ENCODE results near the gene ZNHIT3.

DNA sequence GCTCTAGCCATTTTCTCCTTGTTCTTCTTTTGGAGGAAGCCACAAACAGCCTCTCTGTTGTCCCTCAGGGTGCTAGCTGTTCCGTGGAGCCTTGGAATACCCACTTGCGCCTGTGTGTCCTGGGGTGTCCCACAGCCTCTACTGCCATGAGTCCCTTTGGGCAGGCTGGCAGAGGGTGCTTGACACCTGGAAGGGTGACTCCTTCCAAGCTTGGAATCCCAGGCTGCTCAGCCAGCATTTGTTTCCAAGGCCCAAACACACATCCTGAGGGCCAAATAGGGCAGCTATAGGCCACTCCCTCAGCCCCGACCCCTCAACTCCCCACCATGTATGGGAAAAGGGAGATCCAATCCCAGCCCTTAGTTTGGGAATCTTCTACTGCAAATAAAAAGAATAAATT, 14.9 kb downstream of the ZNHIT3 start:
- TF ChIP-seq YY1 (IDR thresholded peaks at IDR 0.05; ENCODE audit: insufficient read depth, insufficient read length) (no peak), ZNF274 (IDR thresholded peaks at IDR 0.05; ENCODE audit: low read depth, low read length) (no peak)
